ENCODE measurements around the gene SPAM1. TPM values are rescaled to one million over a fixed set of nuclear protein-coding genes. Genes with fewer than 3 reads are reported as not detected.
"Not testable (repeated sequence)": the region's sequence is repeated elsewhere in the genome, so short reads cannot be mapped to it uniquely, and the experiment has no call there.

The SPAM1 gene
- total RNA-seq, 1 donor from 2014 or later: not detected

- ATAC-seq: no peak
Observed at GRCh38 chr7:123958186-123958703, 33.2 kb downstream of the SPAM1 start.

DNA sequence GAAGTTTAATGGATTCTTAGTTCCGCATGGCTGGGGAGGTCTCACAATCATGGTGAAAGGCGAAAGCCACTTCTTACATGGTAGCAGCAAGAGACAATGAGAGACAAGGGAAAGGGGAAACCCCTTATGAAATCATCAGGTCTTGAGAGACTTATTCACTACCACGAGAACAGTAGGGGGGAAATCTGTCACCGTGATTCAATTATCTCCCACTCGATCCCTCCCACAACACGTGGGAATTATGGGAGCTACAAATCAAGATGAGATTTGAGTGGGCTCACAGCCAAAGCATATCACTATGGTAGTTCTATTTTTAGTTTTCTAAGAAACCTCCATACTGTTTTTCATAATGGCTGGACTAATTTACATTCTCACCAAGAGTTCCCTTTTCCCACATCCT, 36.7 kb downstream of the SPAM1 start:
- ATAC-seq: no peak

- no peak for ATAC-seq
Observed at GRCh38 chr7:123966936-123967335, 41.9 kb downstream of the SPAM1 start.

DNA sequence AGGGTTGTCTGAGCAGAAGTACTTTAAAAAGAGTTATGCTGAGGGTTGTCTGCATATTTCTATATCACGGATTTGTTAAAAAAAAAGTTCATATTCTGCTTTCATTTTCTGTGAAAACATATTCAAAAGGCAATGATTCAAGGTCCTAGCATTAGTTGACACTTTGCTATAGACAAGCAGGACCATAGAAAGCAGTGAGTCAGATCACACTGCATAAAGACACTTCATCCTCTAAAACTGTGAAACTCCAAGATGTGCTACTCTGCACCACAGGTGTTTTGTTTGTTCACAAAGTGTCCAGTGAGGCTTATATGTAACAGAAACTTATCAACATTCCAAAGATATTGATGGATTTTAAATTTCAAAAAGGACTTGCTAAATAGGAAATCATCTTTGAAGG, 47.0 kb downstream of the SPAM1 start:
- ATAC-seq: no peak

DNA sequence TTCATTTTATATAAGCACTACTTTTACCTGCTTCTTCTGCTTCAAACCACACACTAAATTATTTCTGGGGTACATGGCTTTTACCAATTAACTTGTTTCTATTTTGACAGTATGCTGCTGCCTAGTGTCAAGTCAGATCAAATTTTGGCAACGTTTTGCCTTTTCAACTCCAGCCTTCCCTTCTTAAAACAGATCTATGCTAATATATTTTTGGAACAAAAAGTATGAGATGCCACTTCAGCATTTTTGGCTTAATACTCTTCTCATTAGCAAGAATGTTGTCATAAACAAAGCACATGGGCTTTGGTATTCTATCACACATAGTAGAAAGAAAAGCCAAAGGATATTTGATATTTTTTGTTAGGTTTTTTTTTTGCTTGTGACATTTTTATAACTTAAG, 47.8 kb downstream of the SPAM1 start:
- no peak for ATAC-seq

- ATAC-seq: no peak
Observed at GRCh38 chr7:123974326-123974908, 49.4 kb downstream of the SPAM1 start.

- ATAC-seq: no peak
Observed at GRCh38 chr7:123975084-123975483, 50.0 kb downstream of the SPAM1 start.

DNA sequence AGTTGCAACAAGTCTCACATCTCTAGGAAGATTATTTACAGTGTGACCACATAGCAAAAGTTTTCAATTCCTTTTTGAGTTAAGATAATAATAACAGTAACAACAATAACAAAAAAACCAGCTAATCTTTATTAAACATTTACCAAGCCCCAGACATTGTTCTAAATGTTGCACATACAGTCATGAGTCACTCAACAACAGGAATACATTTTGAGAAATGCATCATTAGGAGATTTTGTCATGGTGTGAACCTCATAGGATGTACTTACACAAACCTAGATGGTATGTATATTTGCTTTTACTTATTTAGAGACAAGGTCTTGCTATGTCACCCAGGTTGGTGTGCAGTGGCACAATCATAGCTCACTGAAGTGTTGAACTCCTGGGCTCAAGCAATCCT, 52.0 kb downstream of the SPAM1 start:
- no peak for ATAC-seq

DNA sequence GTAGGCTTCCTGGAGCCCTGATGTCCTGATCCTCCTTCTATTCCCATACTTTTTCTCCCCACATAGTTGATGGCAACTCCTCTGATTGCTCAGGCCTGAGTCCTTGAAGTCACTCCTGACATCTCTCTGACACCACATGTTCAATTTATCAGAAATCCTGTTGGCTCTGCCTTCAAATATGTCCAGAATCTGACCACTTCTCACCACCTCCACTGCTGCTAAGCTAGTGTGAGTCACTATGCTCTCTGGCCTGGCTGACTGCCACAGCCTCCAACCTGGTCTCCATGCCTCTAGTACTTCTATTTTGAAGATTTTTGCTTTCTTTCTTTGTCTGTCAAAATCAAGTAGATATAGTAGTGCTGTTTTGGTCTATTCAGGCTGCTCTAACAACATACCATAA, 54.8 kb downstream of the SPAM1 start:
- ATAC-seq: no peak

DNA sequence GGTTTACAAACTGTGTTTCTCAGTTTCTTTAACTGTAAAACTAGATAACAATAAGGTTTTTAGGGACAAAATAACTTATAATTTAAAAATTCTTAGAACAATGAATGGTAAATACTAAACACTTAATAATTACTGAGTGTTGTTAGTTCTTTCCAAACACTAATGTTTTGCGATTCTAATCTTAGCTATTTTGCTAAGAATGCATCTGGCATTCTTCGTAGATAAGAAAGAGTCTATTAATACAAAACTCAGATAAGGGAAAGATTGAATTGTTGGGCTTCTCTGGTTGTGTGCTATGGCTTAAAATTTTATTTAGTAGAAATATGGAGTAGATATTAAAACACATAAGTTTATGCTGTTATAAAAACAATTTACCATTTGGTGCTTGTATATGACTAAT, 62.4 kb downstream of the SPAM1 start:
- ATAC-seq: no peak

DNA sequence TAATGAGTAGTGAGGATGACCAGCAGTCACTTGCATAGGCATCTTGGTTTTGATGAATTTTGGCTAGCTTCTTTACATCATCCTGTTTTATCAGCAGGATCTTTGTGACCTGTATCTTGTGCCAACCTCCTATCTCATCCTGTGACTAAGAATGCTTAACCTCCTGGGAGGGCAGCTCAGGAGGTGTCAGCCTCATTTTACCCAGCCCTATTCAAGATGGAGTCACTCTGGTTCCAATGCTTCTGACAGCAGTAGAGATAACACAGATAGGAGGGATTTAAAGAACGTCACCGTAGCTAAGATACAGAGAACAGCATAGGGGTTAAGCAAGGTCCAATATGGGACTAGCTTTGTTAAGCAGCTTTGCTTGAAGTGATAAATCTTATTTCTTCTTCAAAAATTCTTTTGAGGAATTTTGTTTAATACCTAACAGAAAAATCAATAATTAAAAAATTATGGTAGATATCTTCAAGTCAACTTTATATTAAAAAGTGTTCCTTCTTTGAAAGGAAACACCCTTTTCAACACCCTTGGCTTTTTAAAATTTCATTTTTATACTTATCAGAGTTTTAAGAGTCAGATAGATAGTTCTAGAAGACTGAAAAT, 68.0 kb downstream of the SPAM1 start:
- ATAC-seq: no peak

GRCh38 chr7:123993996-123994395, 69.0 kb downstream of the SPAM1 start:
- ATAC-seq: no peak

- ATAC-seq: no peak
Observed at GRCh38 chr7:123994449-123994848, 69.4 kb downstream of the SPAM1 start.

DNA sequence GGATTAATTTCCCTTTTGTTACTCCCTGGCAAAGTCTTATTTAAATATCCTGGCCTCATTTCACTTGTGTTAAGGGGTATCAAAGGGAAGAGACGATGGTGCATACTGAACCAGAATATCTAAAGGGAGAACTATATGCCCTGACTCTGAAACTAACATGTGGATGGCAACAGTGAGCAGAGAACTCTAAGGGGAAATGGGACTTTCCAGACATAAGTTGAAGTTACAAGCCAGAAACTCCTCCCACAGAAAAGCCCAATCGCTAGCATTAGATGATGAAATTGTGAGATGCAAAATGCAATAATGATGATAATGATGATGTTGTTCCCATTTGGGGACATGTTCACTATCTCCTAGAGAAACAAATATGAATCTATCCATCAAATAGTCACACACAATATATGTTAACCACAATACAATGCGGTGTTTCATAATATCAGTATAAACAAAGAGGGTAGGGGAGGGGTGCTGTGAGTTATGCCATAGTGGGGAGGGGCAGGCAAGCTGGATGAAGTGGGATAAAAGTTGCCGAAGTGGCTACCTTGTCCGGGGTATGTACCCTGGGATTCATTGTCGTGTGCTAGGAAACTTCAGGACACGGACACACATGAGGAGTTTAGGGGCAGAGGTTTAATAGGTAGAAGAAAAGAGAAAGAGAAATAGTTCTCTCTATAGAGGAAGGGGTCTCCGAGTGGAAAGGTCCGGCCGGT, 70.7 kb downstream of the SPAM1 start:
- ATAC-seq: no peak

- no peak for ATAC-seq
Observed at GRCh38 chr7:123996327-123996625, 71.2 kb downstream of the SPAM1 start.

GRCh38 chr7:123998921-123999320, 73.9 kb downstream of the SPAM1 start:
- ATAC-seq: no peak

- ATAC-seq: no peak
Observed at GRCh38 chr7:123999703-124000102, 74.7 kb downstream of the SPAM1 start.

GRCh38 chr7:124008296-124008695, 83.3 kb downstream of the SPAM1 start:
- not testable (repeated sequence) for ATAC-seq

GRCh38 chr7:124009321-124009720, 84.3 kb downstream of the SPAM1 start:
- no peak for ATAC-seq

Other genes with a start within 250 kb of the SPAM1 start
- gene WASL, start 176.2 kb upstream of the SPAM1 start, total RNA-seq: 31.2 TPM
- gene HYAL4, start 80.1 kb upstream of the SPAM1 start, total RNA-seq: not detected
- not detected for gene TMEM229A, start 107.8 kb downstream of the SPAM1 start, total RNA-seq

Data from esophagus mucosa (tissue), 1 donor.